ENCODE data around the gene ENPP7.

Gene ENPP7

DNA sequence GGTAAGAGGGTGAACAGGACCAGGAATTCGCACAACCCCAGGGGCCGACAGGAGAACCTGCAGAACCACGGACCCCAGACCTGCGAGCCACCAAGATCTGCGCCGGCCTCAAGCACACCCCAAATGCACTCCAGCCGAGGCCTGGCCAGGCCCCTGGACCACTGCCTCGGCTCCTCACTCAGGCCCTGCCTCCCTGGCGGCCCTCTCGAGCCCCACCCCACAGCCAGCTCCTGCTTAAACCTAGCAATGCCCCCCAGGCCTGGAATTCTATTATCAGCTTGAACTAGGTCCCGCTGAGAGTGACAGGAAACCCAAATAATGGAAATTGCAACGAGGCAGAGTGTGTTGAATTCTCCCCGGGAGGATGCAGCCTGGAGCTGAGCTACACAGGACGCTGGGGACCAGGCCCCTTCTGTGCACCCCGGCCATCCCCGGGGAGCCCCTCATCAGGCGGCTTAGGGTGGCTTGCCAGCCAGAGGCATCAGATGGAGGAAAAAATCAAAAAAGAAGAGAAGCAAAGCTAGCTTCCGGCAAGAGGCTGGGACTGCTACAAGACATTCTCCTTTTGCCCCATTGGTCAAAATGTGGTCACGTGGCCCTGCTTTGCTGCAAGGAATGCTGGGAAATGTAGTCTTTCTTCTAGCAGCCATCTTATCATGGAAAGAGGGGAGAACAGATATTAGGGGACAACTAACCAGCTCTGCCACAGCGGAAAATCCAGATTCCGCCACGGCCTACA, 2.4 kb upstream of the ENPP7 start:
- in situ Hi-C loops (cut with HindIII; ENCODE audit: low pct_ligation_motif_present, low pct_unique_long_range_greater_than_20kb, low sequenced_read_pairs): no loop called here
- DNase-seq: peak; percentile 77

GRCh38 chr17:79728908-79729471, 1.8 kb upstream of the ENPP7 start:
- in situ Hi-C loops (cut with HindIII; ENCODE audit: low pct_ligation_motif_present, low pct_unique_long_range_greater_than_20kb, low sequenced_read_pairs): no loop called here

GRCh38 chr17:79729761-79730160, 982 bp upstream of the ENPP7 start:
- in situ Hi-C loops (cut with HindIII; ENCODE audit: low pct_ligation_motif_present, low pct_unique_long_range_greater_than_20kb, low sequenced_read_pairs): no loop called here
- no peak for DNase-seq

More at GRCh38 chr17:79728908-79729471, 1.8 kb upstream of the ENPP7 start:
- DNase-seq: no peak

GRCh38 chr17:79730437-79730768, 340 bp upstream of the ENPP7 start:
- DNase-seq: no peak
- in situ Hi-C loops (cut with HindIII; ENCODE audit: low pct_ligation_motif_present, low pct_unique_long_range_greater_than_20kb, low sequenced_read_pairs): no loop called here

DNA sequence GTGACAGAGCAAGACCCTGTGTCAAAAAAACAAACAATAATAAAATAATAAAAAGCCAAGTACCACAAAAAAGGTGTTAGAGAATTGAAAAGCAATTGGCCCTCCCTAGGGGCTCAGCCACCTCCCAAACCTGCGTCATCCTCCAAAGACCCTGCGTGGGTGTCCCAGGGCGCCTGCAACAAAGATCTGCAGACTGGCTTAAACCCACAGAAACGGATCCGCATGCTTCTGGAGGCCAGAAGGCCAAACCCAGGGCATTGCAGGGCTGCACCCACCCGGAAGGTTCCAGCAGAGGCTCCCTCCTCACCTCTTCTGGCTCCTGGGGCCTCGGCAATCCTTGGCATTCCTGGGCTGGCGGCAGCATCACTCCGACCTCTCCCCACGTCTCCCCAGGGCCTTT, 1.5 kb downstream of the ENPP7 start:
- DNase-seq: no peak
- in situ Hi-C loops (cut with HindIII; ENCODE audit: low pct_ligation_motif_present, low pct_unique_long_range_greater_than_20kb, low sequenced_read_pairs): no loop called here

- in situ Hi-C loops (cut with HindIII; ENCODE audit: low pct_ligation_motif_present, low pct_unique_long_range_greater_than_20kb, low sequenced_read_pairs): no loop called here
- DNase-seq: no peak
Observed at GRCh38 chr17:79732804-79733691, 2.3 kb downstream of the ENPP7 start.

- in situ Hi-C loops (cut with HindIII; ENCODE audit: low pct_ligation_motif_present, low pct_unique_long_range_greater_than_20kb, low sequenced_read_pairs): no loop called here
- DNase-seq: no peak
Observed at GRCh38 chr17:79733692-79734070, 2.9 kb downstream of the ENPP7 start.

DNA sequence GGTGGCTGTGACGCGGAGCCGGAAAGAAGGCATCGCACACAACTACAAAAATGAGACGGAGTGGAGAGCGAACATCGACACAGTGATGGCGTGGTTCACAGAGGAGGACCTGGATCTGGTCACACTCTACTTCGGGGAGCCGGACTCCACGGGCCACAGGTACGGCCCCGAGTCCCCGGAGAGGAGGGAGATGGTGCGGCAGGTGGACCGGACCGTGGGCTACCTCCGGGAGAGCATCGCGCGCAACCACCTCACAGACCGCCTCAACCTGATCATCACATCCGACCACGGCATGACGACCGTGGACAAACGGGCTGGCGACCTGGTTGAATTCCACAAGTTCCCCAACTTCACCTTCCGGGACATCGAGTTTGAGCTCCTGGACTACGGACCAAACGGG, 4.4 kb downstream of the ENPP7 start:
- in situ Hi-C loops (cut with HindIII; ENCODE audit: low pct_ligation_motif_present, low pct_unique_long_range_greater_than_20kb, low sequenced_read_pairs): no loop called here
- DNase-seq: no peak

DNA sequence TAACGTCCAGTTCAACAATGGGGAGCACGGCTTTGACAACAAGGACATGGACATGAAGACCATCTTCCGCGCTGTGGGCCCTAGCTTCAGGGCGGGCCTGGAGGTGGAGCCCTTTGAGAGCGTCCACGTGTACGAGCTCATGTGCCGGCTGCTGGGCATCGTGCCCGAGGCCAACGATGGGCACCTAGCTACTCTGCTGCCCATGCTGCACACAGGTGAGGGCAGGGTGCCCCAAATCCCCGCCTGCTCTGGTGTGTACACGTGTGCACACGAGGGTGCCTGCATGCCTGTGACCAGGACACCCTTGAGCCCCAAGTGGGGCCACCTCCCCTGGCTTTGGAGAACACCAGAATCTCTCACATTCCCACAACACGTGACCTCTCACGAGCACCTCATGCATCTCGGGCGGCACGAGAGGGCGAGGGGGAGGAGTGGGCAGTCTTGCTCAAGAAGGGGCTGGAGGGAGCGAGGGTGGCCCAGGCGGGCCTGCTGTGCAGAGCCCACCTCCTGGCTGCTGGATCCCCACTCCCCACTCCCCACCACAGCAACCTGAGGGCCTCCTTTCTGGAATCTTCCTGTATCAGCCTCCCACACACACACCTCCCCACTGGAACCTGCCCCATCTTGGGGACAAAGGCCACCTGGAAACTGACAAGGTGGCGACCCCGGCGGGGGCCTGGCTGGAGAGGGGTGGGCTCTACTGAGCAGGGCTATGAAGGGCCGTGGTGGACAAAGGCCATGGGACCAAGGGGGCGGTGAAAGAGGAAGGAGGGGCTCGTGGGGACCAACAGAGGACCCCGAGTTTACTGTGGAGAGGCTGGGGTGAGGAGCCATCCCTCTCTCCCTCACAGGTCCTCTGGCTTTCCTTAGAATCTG, 6.5 kb downstream of the ENPP7 start:
- in situ Hi-C loops (cut with HindIII; ENCODE audit: low pct_ligation_motif_present, low pct_unique_long_range_greater_than_20kb, low sequenced_read_pairs): no loop called here
- no peak for DNase-seq

DNA sequence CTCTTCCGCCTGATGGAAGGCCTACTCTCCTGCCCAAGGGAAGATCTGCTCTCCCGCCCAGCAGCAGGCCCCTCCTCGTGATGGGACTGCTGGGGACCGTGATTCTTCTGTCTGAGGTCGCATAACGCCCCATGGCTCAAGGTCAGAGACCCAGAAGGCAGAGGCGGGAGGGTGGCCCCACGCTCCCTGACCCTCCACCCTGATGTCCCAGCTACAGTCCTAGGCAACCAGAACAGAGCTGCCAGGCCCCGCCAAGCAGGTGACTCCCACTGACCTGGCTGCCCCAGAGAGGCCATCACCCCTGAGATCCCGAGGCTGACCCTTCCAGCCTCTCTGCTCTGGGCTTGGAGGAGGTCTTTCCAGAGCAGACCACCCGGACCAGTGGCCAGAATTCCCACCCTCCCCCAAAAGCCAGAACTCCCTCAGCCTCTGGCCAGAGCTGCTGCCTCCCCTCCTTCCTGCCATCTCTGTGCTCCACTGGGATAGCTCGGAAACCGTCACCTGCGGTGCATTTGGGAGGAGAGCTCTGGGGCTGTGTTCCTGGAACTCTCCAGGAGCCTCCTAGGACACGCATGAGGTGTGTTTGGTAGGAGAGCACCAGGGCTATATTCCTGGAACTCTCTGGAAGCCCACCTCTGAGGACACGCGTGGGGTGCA, 7.3 kb downstream of the ENPP7 start:
- in situ Hi-C loops (cut with HindIII; ENCODE audit: low pct_ligation_motif_present, low pct_unique_long_range_greater_than_20kb, low sequenced_read_pairs): no loop called here
- DNase-seq: no peak

DNA sequence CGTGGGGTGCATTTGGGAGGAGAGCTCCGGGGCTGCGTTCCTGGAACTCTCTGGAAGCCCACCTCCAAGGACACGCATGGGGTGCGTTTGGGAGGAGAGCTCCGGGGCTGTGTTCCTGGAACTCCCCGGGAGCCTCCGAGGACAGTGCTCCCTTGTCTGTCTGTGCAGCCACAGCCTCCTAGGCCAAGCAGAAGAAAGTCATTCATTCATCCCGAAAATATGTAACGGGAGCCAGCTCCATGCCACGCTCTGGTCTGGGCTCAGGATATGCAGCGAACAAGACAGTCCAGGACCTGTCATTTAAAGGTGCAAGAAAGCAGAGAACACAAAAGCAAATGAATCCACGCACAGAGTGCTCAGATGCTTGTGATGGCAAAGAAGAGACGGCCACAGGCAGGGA, 7.9 kb downstream of the ENPP7 start:
- in situ Hi-C loops (cut with HindIII; ENCODE audit: low pct_ligation_motif_present, low pct_unique_long_range_greater_than_20kb, low sequenced_read_pairs): no loop called here
- DNase-seq: no peak

GRCh38 chr17:79739148-79740062, 8.7 kb downstream of the ENPP7 start:
- DNase-seq: peak; percentile 79
- in situ Hi-C loops (cut with HindIII; ENCODE audit: low pct_ligation_motif_present, low pct_unique_long_range_greater_than_20kb, low sequenced_read_pairs): no loop called here

GRCh38 chr17:79740413-79740812, 9.7 kb downstream of the ENPP7 start:
- in situ Hi-C loops (cut with HindIII; ENCODE audit: low pct_ligation_motif_present, low pct_unique_long_range_greater_than_20kb, low sequenced_read_pairs): no loop called here
- DNase-seq: no peak

- in situ Hi-C loops (cut with HindIII; ENCODE audit: low pct_ligation_motif_present, low pct_unique_long_range_greater_than_20kb, low sequenced_read_pairs): no loop called here
- DNase-seq: no peak
Observed at GRCh38 chr17:79741401-79741750, 10.6 kb downstream of the ENPP7 start.

GRCh38 chr17:79741751-79742588, 11.2 kb downstream of the ENPP7 start:
- in situ Hi-C loops (cut with HindIII; ENCODE audit: low pct_ligation_motif_present, low pct_unique_long_range_greater_than_20kb, low sequenced_read_pairs): no loop called here
- DNase-seq: peak; percentile 60

GRCh38 chr17:79742589-79742918, 11.8 kb downstream of the ENPP7 start:
- in situ Hi-C loops (cut with HindIII; ENCODE audit: low pct_ligation_motif_present, low pct_unique_long_range_greater_than_20kb, low sequenced_read_pairs): no loop called here
- DNase-seq: no peak

- in situ Hi-C loops (cut with HindIII; ENCODE audit: low pct_ligation_motif_present, low pct_unique_long_range_greater_than_20kb, low sequenced_read_pairs): no loop called here
Observed at GRCh38 chr17:79742951-79743476, 12.3 kb downstream of the ENPP7 start.

More at GRCh38 chr17:79742951-79743476, 12.3 kb downstream of the ENPP7 start:
- no peak for DNase-seq
